Body of pancreas (tissue), 4 donors: Measurements from ENCODE around the gene NIPSNAP2. TPM values are rescaled to one million over a fixed set of nuclear protein-coding genes. Genes with fewer than 3 reads are reported as not detected.
A peak's percentile ranks its signal among the peaks of the same experiment; 100 is the strongest.
"Not testable (repeated sequence)": the region's sequence is repeated elsewhere in the genome, so short reads cannot be mapped to it uniquely, and the experiment has no call there.

Experiments used
- ATAC-seq: fragments of 150-250 bp; one replicate; pipeline ENCODE4 v1.9.1; 2016
- DNase-seq, 4 donors: peaks; one replicate each; pipeline ENCODE4 v3.0.0-alpha.2; 2019
- H3K27ac ChIP-seq, 4 donors: fragments of 200-600 bp; sonication (generic); 1 replicate in 3 of 4; 2 replicates in 1 of 4; pipeline versions ENCODE4 v1.5.1 to v1.6.1; 2016 to 2019; ENCODE audit warnings: mild to moderate bottlenecking in 1 of 4, mixed read lengths in 1 of 4, moderate library complexity in 1 of 4
- H3K27me3 ChIP-seq, 2 donors: fragments of 200-600 bp; sonication (generic); one replicate each; pipeline ENCODE4 v1.6.0; 2016; ENCODE audit warnings: mild to moderate bottlenecking in 1 of 2
- H3K36me3 ChIP-seq, 2 donors: fragments of 200-600 bp; sonication (generic); replicated peaks in 1 of 2; 2 replicates each; pipeline ENCODE4 v1.5.1; 2016; ENCODE audit warnings: low read depth in 2 of 2; ENCODE audit not compliant: insufficient read depth in 1 of 2
- H3K4me1 ChIP-seq: fragments of 200-600 bp; sonication (generic); one replicate; pipeline ENCODE4 v1.6.0; 2016
- H3K4me3 ChIP-seq, 2 donors: fragments of 200-600 bp; sonication (generic); 1 replicate in 1 of 2; 2 replicates in 1 of 2; pipeline ENCODE4 v1.5.1; 2016 to 2019
- H3K9me3 ChIP-seq, 3 donors: fragments of 200-600 bp; sonication (generic); 1 replicate in 2 of 3; 2 replicates in 1 of 3; pipeline ENCODE4 v1.5.1; 2016
- WGBS, 2 donors: methylation state at CpG; one replicate each; pipeline ENCODE4 v1.1.5; 2017; 5-methylcytosine and 5-hydroxymethylcytosine counted together
- intact Hi-C: fragments of 100-400 bp; cut with DNase I; formaldehyde crosslinking; loops from one replicate; pipeline ENCODE4 v1.15.1; 2023
- total RNA-seq, 2 donors: library from RNA; depleted of rRNA; stranded (reverse); fragments of >200 nt; gene quantifications; one replicate each; pipeline ENCODE4 v1.1.0, GENCODE V29; 2016
- TF ChIP-seq, protein P1 (sequence below), 7 experiments: fragments of 450-650 bp in 4 of 7; fragments of 200-600 bp in 3 of 7; sonication (generic) in 3 of 7; IDR thresholded peaks; one replicate each; pipeline ENCODE4 v1.5.1; 2016 to 2019; ENCODE audit warnings: antibody characterized with exemption in 7 of 7

NIPSNAP2 gene
- total RNA-seq, 2 donors from 2014 or later = 42.5 to 51.6 TPM

DNA sequence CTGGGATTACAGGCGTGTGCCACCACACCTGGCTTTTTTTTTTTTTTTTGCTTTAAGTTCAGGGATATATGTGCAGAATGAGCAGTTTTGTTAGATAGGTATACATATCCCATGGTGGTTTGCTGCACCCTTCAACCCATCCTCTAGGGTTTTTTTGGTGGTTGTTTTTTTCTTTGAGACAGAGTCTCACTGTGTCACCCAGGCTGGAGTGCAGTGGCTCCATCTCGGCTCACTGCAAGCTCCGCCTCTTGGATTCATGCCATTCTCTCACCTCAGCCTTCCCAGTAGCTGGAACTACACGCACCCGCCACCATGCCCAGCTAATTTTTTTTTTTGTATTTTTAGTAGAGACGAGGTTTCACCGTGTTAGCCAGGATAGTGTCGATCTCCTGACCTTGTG, 84.4 kb downstream of the NIPSNAP2 start:
- DNase-seq = peak; percentile 67 to 82 (median 70)
- intact Hi-C loops, ATAC-seq, H3K27me3 ChIP-seq, H3K36me3 ChIP-seq, H3K4me3 ChIP-seq, H3K9me3 ChIP-seq: not testable (repeated sequence)
- TF ChIP-seq, protein P1, sequence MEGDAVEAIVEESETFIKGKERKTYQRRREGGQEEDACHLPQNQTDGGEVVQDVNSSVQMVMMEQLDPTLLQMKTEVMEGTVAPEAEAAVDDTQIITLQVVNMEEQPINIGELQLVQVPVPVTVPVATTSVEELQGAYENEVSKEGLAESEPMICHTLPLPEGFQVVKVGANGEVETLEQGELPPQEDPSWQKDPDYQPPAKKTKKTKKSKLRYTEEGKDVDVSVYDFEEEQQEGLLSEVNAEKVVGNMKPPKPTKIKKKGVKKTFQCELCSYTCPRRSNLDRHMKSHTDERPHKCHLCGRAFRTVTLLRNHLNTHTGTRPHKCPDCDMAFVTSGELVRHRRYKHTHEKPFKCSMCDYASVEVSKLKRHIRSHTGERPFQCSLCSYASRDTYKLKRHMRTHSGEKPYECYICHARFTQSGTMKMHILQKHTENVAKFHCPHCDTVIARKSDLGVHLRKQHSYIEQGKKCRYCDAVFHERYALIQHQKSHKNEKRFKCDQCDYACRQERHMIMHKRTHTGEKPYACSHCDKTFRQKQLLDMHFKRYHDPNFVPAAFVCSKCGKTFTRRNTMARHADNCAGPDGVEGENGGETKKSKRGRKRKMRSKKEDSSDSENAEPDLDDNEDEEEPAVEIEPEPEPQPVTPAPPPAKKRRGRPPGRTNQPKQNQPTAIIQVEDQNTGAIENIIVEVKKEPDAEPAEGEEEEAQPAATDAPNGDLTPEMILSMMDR (IDR thresholded peaks at IDR 0.05) = peak in 1 of 7 experiments; percentile 15
- Histone ChIP-seq H3K4me1 (peaks cover 68% of the 10 kb centered on the region), H3K27ac (peak overlapping the region in 3 of 4 donors; percentile 74 to 88 (median 84))
- WGBS, 2 donors = 37 to 38% methylated on average over 8 of the region's 8 CpGs

Other genes starting within 250 kb of the NIPSNAP2 start
- gene SEPTIN14, start 101.8 kb upstream of the NIPSNAP2 start, total RNA-seq = not detected
- gene ZNF713, start 77.1 kb upstream of the NIPSNAP2 start, total RNA-seq = 1 to 10 TPM; 3.0 to 5.4 TPM
- 1 to 10 TPM; 3.3 to 8.8 TPM for gene MRPS17, start 12.7 kb upstream of the NIPSNAP2 start, total RNA-seq
- gene PSPH, start 86.9 kb downstream of the NIPSNAP2 start, total RNA-seq = 10 to 100 TPM in 1 of 2 donors, 1 to 10 TPM in 1; 4.6 to 14.3 TPM
- 10 to 100 TPM; 74.5 to 75.8 TPM for gene CCT6A, start 87.2 kb downstream of the NIPSNAP2 start, total RNA-seq
- gene SUMF2, start 99.7 kb downstream of the NIPSNAP2 start, total RNA-seq = 100 to 1,000 TPM; 105 to 143 TPM
- gene PHKG1, start 128.4 kb downstream of the NIPSNAP2 start, total RNA-seq = not detected
- gene CHCHD2, start 141.9 kb downstream of the NIPSNAP2 start, total RNA-seq = 100 to 1,000 TPM; 154 to 194 TPM
- 1 to 10 TPM in 1 of 2 donors, not detected in 1; 2.1 TPM for gene NUPR2, start 151.8 kb downstream of the NIPSNAP2 start, total RNA-seq